Lung microvascular endothelial cell (primary cell): ENCODE results near the gene TNK1. TPM values are rescaled to one million over a fixed set of nuclear protein-coding genes. Genes with fewer than 3 reads are reported as not detected.
"Not testable (repeated sequence)": the region's sequence is repeated elsewhere in the genome, so short reads cannot be mapped to it uniquely, and the experiment has no call there.

Experiments used
- DNase-seq, 2 donors: peaks; one replicate each; pipeline versions ENCODE4 v3.0.0 to v3.0.0-alpha.2; 2010; ENCODE audit warnings: low read depth in 2 of 2
- total RNA-seq: library from RNA; depleted of rRNA; stranded (reverse); fragments of >200 nt; gene quantifications from 2 replicates; pipeline ENCODE4 v1.2.1, GENCODE V29; 2014

The TNK1 gene
- total RNA-seq, result 1.5 and 1.8 TPM in 2 replicates

DNA sequence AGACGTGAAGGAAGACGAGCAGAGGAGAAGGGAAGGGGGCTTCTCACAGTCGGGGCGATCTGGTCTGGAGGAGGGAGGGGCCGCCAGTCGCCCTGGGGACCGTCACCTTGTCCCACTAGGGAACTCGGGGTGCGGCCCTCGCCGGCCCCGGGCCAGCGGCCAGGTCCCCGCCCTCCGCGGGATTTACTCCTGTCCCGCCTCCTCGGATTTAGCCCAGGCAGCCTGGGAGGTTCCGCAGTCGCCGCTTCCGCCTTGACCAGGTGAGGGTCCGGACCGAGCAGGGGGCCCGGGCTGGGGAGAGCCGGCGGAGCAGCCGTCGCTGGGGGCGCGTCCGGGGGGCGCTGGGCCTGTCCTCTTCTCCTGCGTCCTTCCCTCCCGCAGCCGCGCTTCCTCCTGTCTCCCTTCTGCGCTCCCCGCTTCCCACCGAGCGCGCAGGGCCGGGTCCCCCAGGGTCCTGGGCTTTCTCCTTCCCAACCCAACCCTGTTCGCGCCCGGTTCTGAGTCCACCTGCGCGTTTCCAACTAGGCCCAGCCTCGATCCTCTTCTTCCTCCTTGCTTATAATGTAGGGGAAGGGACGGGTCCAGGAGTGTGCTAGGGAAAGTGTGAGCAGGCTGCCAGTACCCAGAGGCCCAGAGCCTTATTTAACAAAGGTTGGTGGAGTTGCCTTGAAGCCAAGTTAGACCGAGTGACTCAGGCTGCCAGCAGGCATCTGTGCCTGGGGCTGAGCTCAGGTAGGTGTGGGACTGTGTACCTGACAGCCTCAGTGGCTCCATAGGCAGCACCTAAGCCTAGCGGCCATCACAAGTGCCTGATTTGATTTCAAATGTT, at the start of gene TNK1:
Gene TNK1 (plus strand): TSS at position 235 of the 829 bp plus-strand sequence. CDS start 1,838 bp downstream, outside the sequence.
- no peak for DNase-seq

DNA sequence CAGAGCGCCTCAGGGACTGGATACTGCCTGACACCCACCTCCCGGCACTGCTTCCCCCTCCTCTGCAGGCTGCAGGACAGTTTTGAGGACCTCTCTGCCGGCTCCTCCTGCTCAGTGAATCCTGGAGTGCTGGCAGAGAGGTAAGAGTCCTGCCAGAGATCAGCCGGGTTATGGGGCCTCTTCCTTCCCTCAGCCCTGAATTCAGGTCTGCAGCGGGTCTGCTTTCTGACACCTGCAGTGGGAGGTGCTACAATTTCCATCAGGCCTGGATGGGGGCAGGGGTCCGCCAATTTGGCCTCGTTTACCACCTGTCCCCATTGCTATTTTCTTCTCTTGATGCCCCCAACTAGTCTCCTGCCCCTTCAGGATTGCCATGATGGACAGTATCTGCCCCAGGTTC, 48.8 kb upstream of the TNK1 start:
- no peak for DNase-seq

DNA sequence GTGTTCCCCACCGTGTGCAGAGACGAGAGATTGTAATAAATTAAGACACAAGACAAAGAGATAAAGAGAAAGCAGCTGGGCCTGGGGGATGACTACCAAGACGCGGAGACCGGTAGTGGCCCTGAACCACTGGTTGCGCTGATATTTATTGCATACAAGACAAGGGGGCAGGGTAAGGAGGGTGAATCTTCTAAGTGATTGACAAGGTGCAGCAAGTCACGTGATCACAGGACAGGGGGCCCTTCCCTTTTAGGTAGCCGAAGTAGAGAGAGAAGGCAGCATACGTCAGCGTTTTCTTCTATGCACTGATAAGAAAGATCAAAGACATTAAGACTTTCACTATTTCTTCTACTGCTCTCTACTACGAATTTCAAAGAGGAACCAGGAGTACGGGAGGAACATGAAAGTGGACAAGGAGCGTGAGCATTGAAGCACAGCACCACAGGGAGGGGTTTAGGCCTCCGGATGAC, 48.3 kb upstream of the TNK1 start:
- DNase-seq, result not testable (repeated sequence)

DNA sequence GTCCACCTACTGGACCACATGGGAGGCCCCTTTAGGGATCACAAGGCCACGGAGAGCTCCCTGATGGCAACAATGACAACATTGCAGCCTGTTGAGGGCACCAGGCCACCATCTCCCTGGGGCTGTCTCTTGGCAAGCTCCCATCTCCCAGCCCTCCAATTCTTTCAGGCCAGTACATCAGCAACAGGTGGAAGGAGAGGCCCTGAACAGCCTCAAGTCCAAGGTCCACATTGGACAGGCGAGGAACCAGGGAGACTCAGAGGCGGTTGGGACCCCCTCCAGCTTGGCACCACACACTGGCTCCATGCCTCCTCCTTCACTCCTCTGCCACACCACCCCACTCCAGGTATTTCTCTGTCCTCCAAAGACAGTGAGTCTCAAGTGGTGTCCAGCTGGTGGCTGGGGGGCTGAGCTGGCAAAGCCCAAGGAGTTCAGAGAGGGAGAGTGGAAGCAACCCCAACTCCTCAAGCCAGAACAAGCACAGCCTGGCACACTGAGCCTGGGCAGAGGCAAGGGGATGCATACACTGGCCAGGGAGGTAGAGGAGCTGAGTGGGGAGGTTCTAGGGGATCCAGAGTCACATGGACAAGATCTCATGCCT, 45.9 kb upstream of the TNK1 start:
- DNase-seq, result no peak

DNA sequence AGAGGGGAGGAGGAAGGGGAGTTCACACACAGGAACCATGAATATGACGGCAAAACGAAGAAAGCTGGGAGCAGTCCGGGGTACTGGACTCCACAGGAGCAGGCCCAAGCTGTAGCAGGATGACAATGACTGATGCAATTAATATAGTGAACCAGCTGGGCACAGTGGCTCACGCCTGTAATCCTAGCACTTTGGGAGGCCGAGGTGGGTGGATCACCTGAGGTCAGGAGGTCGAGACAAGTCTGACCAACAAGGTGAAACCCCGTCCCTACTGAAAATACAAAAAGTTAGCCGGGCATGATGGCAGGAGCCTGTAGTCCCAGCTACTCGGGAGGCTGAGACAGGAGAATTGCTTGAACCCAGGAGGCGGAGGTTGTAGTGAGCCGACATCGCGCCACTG, 45.1 kb upstream of the TNK1 start:
- DNase-seq, result not testable (repeated sequence)

DNA sequence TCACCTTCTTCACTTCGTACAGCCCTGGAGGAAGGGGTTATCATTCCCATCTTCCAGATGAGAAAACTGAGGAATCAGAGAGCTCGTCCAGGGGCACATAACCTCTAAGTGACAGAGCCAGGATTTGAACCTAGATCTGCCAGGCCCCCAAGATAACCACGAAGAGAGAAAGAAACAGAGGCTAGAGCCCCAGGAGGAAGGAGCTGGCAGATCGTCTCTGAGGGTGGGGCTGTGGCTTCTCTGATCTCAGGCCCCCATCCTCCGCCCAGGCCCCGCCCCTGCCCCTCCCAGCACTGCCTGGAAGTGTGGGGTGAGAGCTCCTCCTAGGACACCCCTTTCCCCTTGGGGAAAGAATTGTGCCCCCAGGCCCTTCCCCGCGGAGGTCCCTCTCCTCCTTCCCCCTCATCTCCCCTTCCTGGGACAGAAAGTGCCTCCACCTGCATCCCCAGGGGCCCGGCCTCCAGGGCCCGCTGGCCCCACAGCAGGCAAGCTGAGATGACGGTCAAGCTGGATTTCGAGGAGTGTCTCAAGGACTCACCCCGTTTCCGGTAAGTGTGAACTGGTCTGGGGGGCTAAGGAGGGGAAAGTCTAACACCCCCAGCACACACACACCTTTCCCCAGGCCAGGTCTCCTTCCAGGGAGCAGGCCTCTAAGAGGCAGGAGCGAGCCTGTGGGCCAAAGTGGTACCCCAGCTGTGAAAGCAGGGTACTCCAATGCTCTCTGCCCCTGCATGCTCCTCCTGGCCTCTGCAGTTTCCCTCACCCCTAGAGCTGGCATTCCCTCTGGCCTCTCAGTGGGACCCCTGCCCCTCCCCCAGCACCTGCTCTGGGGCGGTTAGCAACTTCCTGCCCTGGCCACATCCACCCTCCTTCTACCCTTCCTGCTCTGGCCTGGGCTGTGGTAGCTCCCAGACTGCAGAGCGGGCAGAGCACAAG, 44.4 kb upstream of the TNK1 start, which contains the start of gene ACAP1:
Gene ACAP1 (plus strand): TSS at position 290 of the 936 bp plus-strand sequence. CDS start 206 bp downstream, at position 496.
- DNase-seq, result no peak

DNA sequence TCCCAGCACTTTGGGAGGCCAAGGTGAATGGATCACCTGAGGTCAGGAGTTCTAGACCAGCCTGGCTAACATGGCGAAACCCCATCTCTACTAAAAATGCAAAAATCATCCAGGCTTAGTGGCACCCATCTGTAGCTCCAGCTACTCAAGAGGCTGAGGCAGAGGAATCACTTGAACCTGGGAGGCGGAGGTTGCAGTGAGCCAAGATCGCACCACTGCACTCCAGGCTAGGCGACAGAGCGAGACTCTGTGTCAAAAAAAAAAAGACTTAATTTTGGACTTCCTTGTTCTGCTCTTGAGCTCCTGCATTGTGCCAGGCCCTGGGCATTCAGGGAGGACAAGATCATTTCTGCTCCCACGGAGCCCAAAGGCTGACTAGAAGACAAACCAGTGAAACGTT, 43.3 kb upstream of the TNK1 start:
- not testable (repeated sequence) for DNase-seq

DNA sequence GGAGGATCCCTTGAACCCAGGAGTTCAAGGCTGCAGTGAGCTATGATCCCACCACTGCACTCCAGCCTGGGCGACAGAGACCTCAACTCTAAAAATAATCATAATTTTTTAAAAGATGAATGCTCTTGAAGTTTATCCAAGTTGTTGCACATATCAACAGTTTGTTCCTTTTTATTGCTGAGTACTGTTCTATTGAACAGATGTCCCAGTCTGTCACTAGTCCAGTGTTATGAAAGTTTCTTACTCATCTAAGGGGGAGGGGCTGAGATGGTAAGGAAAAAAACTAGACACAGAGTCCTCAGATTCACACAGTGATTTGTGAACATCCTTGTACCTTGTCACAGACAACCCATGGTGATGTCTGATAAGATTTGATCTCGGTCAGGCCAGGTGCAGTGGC, 40.7 kb upstream of the TNK1 start:
- DNase-seq, result no peak

DNA sequence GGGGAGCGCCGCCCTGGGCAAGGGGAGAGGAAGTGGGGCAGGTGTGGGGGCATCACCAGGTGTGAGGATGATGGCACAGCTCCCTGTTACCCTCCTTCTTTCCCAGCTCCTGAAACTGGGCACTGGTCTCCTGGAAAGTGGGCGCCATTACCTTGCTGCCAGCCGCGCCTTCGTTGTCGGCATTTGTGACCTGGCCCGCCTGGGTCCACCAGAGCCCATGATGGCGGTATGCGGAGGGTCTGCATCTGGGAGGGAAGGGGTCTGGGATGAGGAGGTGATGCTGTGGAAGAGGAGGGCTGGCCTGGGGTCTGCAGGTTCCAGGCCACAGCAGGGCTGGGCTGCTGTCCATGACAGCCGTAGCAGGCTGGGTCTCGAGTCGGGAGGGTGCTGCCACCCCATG, 39.0 kb upstream of the TNK1 start:
- no peak for DNase-seq

DNA sequence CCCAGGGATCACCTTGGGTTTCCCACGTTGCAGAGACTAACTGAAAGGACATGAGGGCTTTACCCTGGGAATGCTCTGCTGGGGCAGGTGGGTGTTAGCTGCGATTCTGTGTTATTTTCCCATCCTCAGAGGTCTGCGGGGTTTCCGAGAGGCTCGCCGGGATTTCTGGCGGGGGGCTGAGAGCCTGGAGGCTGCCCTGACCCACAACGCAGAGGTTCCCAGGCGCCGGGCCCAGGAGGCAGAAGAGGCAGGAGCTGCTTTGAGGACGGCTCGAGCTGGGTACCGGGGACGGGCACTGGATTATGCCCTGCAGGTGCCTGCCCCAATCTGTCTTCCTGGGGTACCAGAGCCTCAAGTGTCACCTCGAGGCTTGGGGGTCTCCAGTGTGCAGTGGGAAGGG, 37.6 kb upstream of the TNK1 start:
- no peak for DNase-seq

DNA sequence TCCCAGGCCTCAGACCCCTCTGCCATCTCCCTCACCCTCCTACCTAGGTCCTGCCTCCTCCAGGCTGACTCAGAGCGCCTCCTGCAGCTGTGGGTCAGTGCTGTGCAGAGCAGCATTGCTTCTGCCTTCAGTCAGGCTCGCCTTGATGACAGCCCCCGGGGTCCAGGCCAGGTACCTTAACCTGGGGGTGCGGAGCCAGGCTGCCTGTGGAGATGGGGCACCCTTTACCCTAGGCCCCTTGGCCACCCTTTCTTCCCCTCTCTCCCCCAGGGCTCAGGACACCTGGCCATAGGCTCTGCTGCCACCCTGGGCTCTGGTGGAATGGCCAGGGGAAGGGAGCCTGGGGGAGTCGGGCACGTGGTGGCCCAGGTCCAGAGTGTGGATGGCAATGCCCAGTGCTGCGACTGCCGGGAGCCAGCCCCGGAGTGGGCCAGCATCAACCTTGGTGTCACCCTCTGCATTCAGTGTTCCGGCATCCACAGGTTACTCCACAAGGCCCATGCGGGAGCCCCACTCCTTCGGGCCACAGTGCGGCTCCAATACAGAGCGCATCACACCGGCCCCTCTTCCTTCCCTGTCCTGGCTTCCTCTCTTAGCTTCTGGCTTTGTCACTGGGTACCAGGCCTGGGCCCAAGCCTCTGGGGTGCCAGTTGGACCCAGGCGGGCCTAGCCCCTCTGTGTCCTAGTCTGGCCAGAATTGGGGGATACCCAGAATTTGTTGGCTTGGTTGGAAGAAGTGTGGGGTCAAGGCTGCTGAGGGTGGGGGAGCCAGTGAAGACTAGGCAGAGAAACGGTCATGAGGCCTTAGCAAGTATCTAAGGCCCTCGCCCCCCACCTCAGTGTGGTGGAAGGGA, 33.9 kb upstream of the TNK1 start:
- DNase-seq, result no peak

DNA sequence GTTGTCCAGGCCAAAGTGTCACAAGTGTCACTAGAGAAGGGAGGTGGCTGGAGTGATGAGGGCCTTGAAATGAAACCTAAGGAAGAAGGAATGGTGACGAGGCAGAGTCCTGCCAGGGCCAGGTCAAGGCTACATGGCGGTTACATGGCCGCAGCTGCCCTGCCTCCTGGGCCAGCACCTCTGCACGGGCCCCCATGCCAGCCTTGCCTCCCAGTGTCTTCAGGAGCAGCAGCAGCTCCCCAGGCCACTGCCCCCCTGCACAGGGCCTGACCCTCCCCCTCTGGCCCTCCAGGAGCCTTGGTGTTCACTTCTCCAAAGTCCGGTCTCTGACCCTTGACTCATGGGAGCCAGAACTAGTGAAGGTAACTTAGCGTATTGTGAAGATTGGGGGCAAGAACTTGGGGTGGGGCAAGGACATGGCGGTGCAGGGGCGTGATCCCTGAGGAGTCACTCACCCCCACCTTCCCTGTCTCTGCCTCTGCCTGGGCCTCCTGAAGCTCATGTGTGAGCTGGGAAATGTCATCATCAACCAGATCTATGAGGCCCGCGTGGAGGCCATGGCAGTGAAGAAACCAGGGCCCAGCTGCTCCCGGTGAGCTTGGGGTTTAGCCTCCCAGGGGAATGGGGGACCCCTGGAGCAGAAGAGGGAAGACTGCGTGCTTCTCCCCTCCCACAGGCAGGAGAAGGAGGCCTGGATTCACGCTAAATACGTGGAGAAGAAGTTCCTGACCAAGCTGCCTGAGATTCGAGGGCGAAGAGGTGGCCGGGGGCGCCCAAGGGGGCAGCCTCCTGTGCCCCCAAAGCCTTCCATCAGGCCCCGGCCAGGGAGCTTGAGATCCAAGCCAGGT, 33.0 kb upstream of the TNK1 start:
- DNase-seq, result no peak

DNA sequence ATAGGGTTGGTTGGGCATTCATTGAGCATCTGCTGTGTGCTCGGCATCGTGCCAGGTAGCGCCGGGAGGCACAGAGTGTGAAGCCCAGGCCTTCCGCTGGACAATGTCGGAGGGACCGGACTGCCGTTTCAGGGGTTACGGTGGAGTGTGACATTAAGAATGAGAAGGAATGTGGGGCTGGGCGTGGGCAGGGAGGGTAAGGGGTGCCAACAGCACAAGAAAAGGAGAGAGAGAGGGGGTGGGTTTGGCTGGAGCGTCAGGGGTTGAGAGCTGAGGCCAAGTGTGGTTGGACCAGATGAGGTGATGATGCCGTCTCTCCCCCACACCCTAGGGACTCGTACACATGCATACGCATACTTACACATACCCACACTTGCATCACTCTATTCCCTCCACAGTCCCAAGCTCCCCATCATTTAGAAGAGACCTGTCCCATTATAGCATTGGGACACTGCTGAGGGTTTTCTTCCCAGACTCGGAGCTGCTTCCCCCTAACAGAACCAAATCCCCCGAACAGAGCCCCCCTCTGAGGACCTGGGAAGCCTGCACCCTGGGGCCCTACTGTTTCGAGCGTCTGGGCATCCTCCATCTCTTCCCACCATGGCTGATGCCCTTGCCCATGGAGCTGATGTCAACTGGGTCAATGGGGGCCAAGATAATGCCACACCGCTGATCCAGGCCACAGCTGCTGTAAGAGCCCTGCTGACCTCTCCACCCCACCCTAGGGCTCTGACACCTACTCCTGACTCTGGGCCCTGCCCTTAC, 32.2 kb upstream of the TNK1 start:
- DNase-seq, result no peak

DNA sequence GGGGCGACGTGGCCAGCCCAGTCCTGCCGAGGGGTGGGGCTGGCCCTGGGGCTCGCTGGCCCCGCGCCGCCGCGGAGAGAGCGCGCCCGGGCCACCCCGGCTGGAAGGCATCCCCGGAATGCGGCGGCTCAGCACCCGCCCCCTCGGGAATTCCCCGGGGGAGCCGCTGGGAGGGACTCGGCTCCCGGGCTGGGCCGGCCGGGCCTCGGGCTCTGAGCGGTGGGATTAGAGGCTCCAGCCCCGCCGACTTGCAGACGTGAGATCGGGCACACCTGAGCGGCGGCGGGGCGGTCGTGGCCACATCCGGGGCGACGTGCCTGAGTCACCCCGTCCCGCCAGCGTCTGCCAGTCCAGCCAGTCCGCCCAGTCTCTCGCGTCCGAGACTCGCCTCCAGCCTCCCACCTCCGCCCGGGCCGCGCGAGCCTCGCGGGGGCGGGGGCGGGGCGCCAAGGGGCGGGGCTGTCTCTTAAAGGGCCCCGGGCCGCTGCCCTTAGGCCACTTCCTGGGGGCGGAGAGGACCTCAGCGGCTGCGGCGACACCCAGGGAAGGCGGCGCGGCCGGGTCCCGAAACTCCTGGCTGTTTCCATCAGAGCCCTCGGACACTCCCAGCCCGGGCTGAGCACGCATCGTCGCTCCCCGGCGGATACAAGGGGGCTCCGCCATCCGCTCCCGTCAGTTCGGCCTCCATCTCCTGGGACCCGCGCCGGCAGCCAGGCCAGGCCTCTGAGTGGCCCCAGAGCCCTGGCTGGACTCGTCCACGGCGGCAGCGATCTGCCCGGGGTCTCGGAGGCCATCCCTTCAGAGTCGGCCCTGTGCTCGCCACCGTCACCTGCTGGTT, 29.0 kb upstream of the TNK1 start, which contains the start of gene KCTD11:
Gene KCTD11 (plus strand): TSS at position 498 of the 838 bp plus-strand sequence.
- DNase-seq, result peak; percentile 72 to 75

DNA sequence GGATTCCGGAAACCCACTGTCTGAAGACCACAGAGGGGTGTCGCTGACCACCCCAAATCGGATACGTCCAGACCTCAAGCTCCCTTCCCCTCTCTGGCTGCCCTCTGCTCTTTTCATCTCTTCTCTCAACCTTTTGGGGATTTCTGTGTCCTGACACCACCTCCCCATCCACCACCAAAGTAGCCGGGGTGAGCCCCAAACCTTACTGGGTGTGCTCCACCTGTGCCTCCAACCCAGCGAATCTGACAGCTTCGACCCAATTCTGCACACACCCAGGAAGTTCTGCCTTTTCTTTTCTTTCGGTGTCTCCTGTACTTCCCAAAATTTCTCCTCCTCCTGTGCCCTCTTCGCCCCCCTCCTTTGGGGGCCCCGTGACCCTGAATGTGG, 28.4 kb upstream of the TNK1 start:
- no peak for DNase-seq

DNA sequence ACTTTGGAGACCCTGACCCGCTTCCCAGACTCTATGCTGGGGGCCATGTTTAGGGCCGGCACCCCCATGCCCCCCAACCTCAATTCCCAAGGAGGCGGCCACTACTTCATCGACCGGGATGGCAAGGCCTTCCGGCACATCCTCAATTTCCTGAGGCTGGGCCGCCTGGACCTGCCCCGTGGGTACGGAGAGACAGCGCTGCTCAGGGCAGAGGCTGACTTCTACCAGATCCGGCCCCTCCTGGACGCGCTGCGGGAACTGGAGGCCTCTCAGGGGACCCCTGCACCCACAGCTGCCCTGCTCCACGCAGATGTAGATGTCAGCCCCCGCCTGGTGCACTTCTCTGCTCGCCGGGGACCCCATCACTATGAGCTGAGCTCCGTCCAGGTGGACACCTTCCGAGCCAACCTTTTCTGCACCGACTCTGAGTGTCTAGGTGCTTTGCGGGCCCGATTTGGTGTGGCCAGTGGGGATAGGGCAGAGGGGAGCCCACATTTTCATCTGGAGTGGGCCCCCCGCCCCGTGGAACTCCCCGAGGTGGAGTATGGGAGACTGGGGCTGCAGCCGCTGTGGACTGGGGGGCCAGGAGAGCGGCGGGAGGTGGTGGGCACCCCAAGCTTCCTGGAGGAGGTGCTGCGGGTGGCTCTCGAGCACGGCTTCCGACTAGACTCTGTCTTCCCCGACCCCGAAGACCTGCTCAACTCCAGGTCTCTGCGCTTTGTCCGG, 27.8 kb upstream of the TNK1 start:
- no peak for DNase-seq

DNA sequence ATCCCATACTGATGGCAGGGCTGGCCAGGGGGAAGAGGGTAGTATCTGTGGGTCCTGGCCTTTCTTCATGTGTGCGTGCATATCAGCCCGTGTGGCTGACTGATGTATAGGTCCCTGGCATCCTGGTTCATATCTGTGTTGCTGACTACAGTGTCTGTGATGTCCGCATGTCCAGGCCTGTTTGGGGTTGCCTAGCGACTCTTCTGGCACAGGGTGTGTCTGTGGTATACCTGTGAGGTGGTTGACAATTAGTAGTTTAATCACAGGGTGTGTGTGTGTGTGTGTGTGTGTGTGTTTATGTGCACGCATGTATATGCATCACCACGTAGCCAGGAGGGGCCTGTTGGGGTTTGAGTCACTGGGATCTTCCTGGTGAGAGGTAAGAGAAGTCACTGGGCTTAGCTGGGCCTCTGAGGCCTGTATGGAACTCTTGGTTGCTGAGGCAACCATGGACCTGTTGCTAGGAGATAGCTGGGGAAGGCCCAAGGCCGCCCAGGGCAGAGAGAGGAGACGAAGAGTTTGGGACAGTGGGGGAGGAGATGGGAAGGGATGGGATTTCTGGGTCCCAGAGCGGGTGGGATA, 26.5 kb upstream of the TNK1 start:
- peak in 1 of 2 donors; percentile 28 for DNase-seq
